HG03139 (cell line): Measurements from ENCODE around the gene TMC5.
"Not testable (repeated sequence)": the region's sequence is repeated elsewhere in the genome, so short reads cannot be mapped to it uniquely, and the experiment has no call there.

Experiments
- ATAC-seq: cut with Tn5 transposase; IDR thresholded peaks from one replicate; pipeline ENCODE4 v1.9.1; 2021; ENCODE audit not compliant: unreplicated experiment

The TMC5 gene

GRCh38 chr16:19397373-19397772, 20.3 kb upstream of the TMC5 start:
- ATAC-seq: not testable (repeated sequence)

- no peak for ATAC-seq
Observed at GRCh38 chr16:19400711-19401110, 17.0 kb upstream of the TMC5 start.

GRCh38 chr16:19406891-19407491, 10.7 kb upstream of the TMC5 start:
- no peak for ATAC-seq

- ATAC-seq: no peak
Observed at GRCh38 chr16:19410435-19411171, 7.1 kb upstream of the TMC5 start.

GRCh38 chr16:19411298-19411697, 6.4 kb upstream of the TMC5 start:
- no peak for ATAC-seq

- not testable (repeated sequence) for ATAC-seq
Observed at GRCh38 chr16:19412055-19412454, 5.6 kb upstream of the TMC5 start.

GRCh38 chr16:19415461-19415860, 2.2 kb upstream of the TMC5 start:
- no peak for ATAC-seq

GRCh38 chr16:19415918-19416317, 1.8 kb upstream of the TMC5 start:
- ATAC-seq: no peak

- ATAC-seq: no peak
Observed at GRCh38 chr16:19418200-19418599, 517 bp downstream of the TMC5 start.

- no peak for ATAC-seq
Observed at GRCh38 chr16:19419698-19420075, 2.0 kb downstream of the TMC5 start.

- ATAC-seq: no peak
Observed at GRCh38 chr16:19424478-19424877, 6.8 kb downstream of the TMC5 start.

- ATAC-seq: no peak
Observed at GRCh38 chr16:19430345-19430744, 12.7 kb downstream of the TMC5 start.

- no peak for ATAC-seq
Observed at GRCh38 chr16:19431636-19432340, 14.1 kb downstream of the TMC5 start.

- no peak for ATAC-seq
Observed at GRCh38 chr16:19432429-19432828, 14.7 kb downstream of the TMC5 start.

- ATAC-seq: no peak
Observed at GRCh38 chr16:19434584-19434983, 16.9 kb downstream of the TMC5 start.

- no peak for ATAC-seq
Observed at GRCh38 chr16:19436540-19436939, 18.9 kb downstream of the TMC5 start.

- ATAC-seq: no peak
Observed at GRCh38 chr16:19437280-19437679, 19.6 kb downstream of the TMC5 start.

- ATAC-seq: no peak
Observed at GRCh38 chr16:19438739-19439138, 21.1 kb downstream of the TMC5 start.

GRCh38 chr16:19439483-19439882, 21.8 kb downstream of the TMC5 start:
- ATAC-seq: no peak

- no peak for ATAC-seq
Observed at GRCh38 chr16:19443659-19444058, 26.0 kb downstream of the TMC5 start.

GRCh38 chr16:19446300-19446846, 28.7 kb downstream of the TMC5 start:
- ATAC-seq: no peak

- ATAC-seq: no peak
Observed at GRCh38 chr16:19446886-19447285, 29.2 kb downstream of the TMC5 start.
